Karpas-422 (cell line): ENCODE measurements around the gene USH2A. TPM values are rescaled to one million over a fixed set of nuclear protein-coding genes. Genes with fewer than 3 reads are reported as not detected.

Experiments
- DNase-seq: peaks from one replicate; pipeline ENCODE4 v3.0.0-alpha.2; 2015
- H2AFZ ChIP-seq: fragments of 200-600 bp; sonication (generic); 2 replicates; pipeline ENCODE4 v1.6.1; 2014; ENCODE audit warnings: antibody characterized with exemption, low read length, mixed read lengths
- H3K27ac ChIP-seq: fragments of 200-600 bp; sonication (generic); 2 replicates; pipeline ENCODE4 v1.5.1; 2014; ENCODE audit warnings: mild to moderate bottlenecking, low read length, moderate library complexity
- H3K27me3 ChIP-seq: fragments of 200-600 bp; sonication (generic); 2 replicates; pipeline ENCODE4 v1.6.1; 2014; ENCODE audit warnings: low read length, mixed read lengths
- H3K36me3 ChIP-seq: fragments of 200-600 bp; sonication (generic); 2 replicates; pipeline ENCODE4 v1.6.1; 2014; ENCODE audit warnings: low read length, mixed read lengths; ENCODE audit not compliant: insufficient read depth
- H3K4me1 ChIP-seq: fragments of 200-600 bp; sonication (generic); 2 replicates; pipeline ENCODE4 v1.6.1; 2014; ENCODE audit warnings: mild to moderate bottlenecking, low read length, mixed read lengths
- H3K4me2 ChIP-seq: fragments of 200-600 bp; sonication (generic); 2 replicates; pipeline ENCODE4 v1.6.1; 2014; ENCODE audit warnings: low read length, low read depth, mild to moderate bottlenecking; ENCODE audit not compliant: poor library complexity, severe bottlenecking
- H3K4me3 ChIP-seq: fragments of 200-600 bp; sonication (generic); 2 replicates; pipeline ENCODE4 v1.5.1; 2014; ENCODE audit warnings: mild to moderate bottlenecking, antibody characterized with exemption, low read length, mixed read lengths
- H3K79me2 ChIP-seq: fragments of 200-600 bp; sonication (generic); 2 replicates; pipeline ENCODE4 v1.6.1; 2014; ENCODE audit warnings: mild to moderate bottlenecking, low read length, mixed read lengths
- H3K9ac ChIP-seq: fragments of 200-600 bp; sonication (generic); 2 replicates; pipeline ENCODE4 v1.6.0; 2014; ENCODE audit warnings: low read length
- H3K9me2 ChIP-seq: fragments of 200-600 bp; sonication (generic), shearing (Covaris generic); replicated peaks from 2 replicates; pipeline ENCODE4 v1.6.0; 2014; ENCODE audit warnings: mild to moderate bottlenecking, low read length, moderate library complexity; ENCODE audit not compliant: insufficient read depth
- H3K9me3 ChIP-seq: fragments of 300-700, 200-600 bp; sonication (generic); 2 replicates; pipeline ENCODE4 v1.6.1; 2014; ENCODE audit warnings: low read length, mixed read lengths
- H4K20me1 ChIP-seq: fragments of 200-600 bp; sonication (generic); 2 replicates; pipeline ENCODE4 v1.6.1; 2014; ENCODE audit warnings: mild to moderate bottlenecking, antibody characterized with exemption, low read length, low read depth; ENCODE audit not compliant: insufficient read depth
- total RNA-seq: library from RNA; depleted of rRNA; stranded (reverse); fragments of >200 nt; shearing (Covaris generic); gene quantifications from 2 replicates; pipeline ENCODE4 v1.2.3, GENCODE V29; 2014; ENCODE audit warnings: low replicate concordance

Gene USH2A
- total RNA-seq, 1 experiment from 2014 or later: not detected

GRCh38 chr1:216430744-216431143 lies 7.5 kb upstream of the USH2A start:
- no peaks in the 10 kb centered on the region for H3K9me2 ChIP-seq
- H3K79me2 ChIP-seq: no peaks in the 10 kb centered on the region

GRCh38 chr1:216425577-216425976 lies 2.3 kb upstream of the USH2A start:
- H3K9me2 ChIP-seq: no peaks in the 10 kb centered on the region
- H4K20me1 ChIP-seq: no peaks in the 10 kb centered on the region
- H3K9ac ChIP-seq: no peak overlapping the region
- no peak for DNase-seq
- no peak overlapping the region for H3K4me2 ChIP-seq
- no peak overlapping the region for H2AFZ ChIP-seq
- H3K9me3 ChIP-seq: no peaks in the 10 kb centered on the region
- H3K36me3 ChIP-seq: no peaks in the 10 kb centered on the region
- no peaks in the 10 kb centered on the region for H3K79me2 ChIP-seq
- H3K4me3 ChIP-seq: no peak overlapping the region
- H3K27ac ChIP-seq: no peak overlapping the region
- H3K4me1 ChIP-seq: no peaks in the 10 kb centered on the region
- no peaks in the 10 kb centered on the region for H3K27me3 ChIP-seq

More at GRCh38 chr1:216430744-216431143, 7.5 kb upstream of the USH2A start:
- no peaks in the 10 kb centered on the region for H3K9me3 ChIP-seq
- H3K4me2 ChIP-seq: no peak overlapping the region
- H3K4me3 ChIP-seq: no peak overlapping the region
- H3K27me3 ChIP-seq: no peaks in the 10 kb centered on the region
- no peak overlapping the region for H2AFZ ChIP-seq
- H3K4me1 ChIP-seq: no peaks in the 10 kb centered on the region
- no peaks in the 10 kb centered on the region for H4K20me1 ChIP-seq
- H3K27ac ChIP-seq: no peak overlapping the region
- H3K36me3 ChIP-seq: no peaks in the 10 kb centered on the region
- H3K9ac ChIP-seq: no peak overlapping the region
- no peak for DNase-seq

- Histone ChIP-seq H3K4me2 (no peak overlapping the region), H2AFZ (no peak overlapping the region)
Observed at GRCh38 chr1:216420746-216421145, 2.5 kb downstream of the USH2A start.

GRCh38 chr1:216420263-216420662 lies 3.0 kb downstream of the USH2A start:
- Histone ChIP-seq H3K79me2 (no peaks in the 10 kb centered on the region), H3K36me3 (no peaks in the 10 kb centered on the region), H3K4me3 (no peak overlapping the region), H3K4me2 (no peak overlapping the region), H3K27ac (no peak overlapping the region), H3K9me2 (no peaks in the 10 kb centered on the region), H2AFZ (no peak overlapping the region), H3K27me3 (no peaks in the 10 kb centered on the region), H3K9ac (no peak overlapping the region), H4K20me1 (no peaks in the 10 kb centered on the region), H3K9me3 (no peaks in the 10 kb centered on the region), H3K4me1 (no peaks in the 10 kb centered on the region)
- DNase-seq: no peak

More at GRCh38 chr1:216420746-216421145, 2.5 kb downstream of the USH2A start:
- H3K36me3 ChIP-seq: no peaks in the 10 kb centered on the region
- no peaks in the 10 kb centered on the region for H3K9me2 ChIP-seq
- no peaks in the 10 kb centered on the region for H3K9me3 ChIP-seq
- DNase-seq: no peak
- H3K79me2 ChIP-seq: no peaks in the 10 kb centered on the region
- H4K20me1 ChIP-seq: no peaks in the 10 kb centered on the region
- no peak overlapping the region for H3K9ac ChIP-seq
- no peak overlapping the region for H3K4me3 ChIP-seq
- H3K4me1 ChIP-seq: no peaks in the 10 kb centered on the region
- H3K27me3 ChIP-seq: no peaks in the 10 kb centered on the region
- no peak overlapping the region for H3K27ac ChIP-seq

- H3K9ac ChIP-seq: no peak overlapping the region
- H4K20me1 ChIP-seq: no peaks in the 10 kb centered on the region
- H3K9me2 ChIP-seq: no peaks in the 10 kb centered on the region
- no peaks in the 10 kb centered on the region for H3K27me3 ChIP-seq
- no peaks in the 10 kb centered on the region for H3K36me3 ChIP-seq
- no peak overlapping the region for H3K4me3 ChIP-seq
- no peaks in the 10 kb centered on the region for H3K9me3 ChIP-seq
- no peak overlapping the region for H3K4me2 ChIP-seq
- H3K79me2 ChIP-seq: no peaks in the 10 kb centered on the region
- H3K27ac ChIP-seq: no peak overlapping the region
- DNase-seq: no peak
- H2AFZ ChIP-seq: no peak overlapping the region
- no peaks in the 10 kb centered on the region for H3K4me1 ChIP-seq
Observed at GRCh38 chr1:216416488-216416887, 6.8 kb downstream of the USH2A start.

GRCh38 chr1:216410026-216410425 lies 13.2 kb downstream of the USH2A start:
- no peak for DNase-seq

GRCh38 chr1:216390956-216391355 lies 32.3 kb downstream of the USH2A start:
- Histone ChIP-seq H3K9me2 (no peaks in the 10 kb centered on the region), H3K9me3 (no peaks in the 10 kb centered on the region), H3K4me3 (no peak overlapping the region), H4K20me1 (no peaks in the 10 kb centered on the region), H3K27me3 (no peaks in the 10 kb centered on the region), H3K36me3 (no peaks in the 10 kb centered on the region), H3K9ac (no peak overlapping the region), H3K79me2 (no peaks in the 10 kb centered on the region), H3K4me2 (no peak overlapping the region), H3K27ac (no peak overlapping the region), H3K4me1 (no peaks in the 10 kb centered on the region), H2AFZ (no peak overlapping the region)
- no peak for DNase-seq

More at GRCh38 chr1:216410026-216410425, 13.2 kb downstream of the USH2A start:
- H3K9me2 ChIP-seq: no peaks in the 10 kb centered on the region
- no peak overlapping the region for H3K4me3 ChIP-seq
- no peak overlapping the region for H3K4me2 ChIP-seq
- no peaks in the 10 kb centered on the region for H3K9me3 ChIP-seq
- no peaks in the 10 kb centered on the region for H3K27me3 ChIP-seq
- no peaks in the 10 kb centered on the region for H3K4me1 ChIP-seq
- no peaks in the 10 kb centered on the region for H3K79me2 ChIP-seq
- H4K20me1 ChIP-seq: no peaks in the 10 kb centered on the region
- H2AFZ ChIP-seq: no peak overlapping the region
- no peak overlapping the region for H3K27ac ChIP-seq
- no peaks in the 10 kb centered on the region for H3K36me3 ChIP-seq
- H3K9ac ChIP-seq: no peak overlapping the region

GRCh38 chr1:216389774-216390173 lies 33.5 kb downstream of the USH2A start:
- Histone ChIP-seq H3K4me3 (no peak overlapping the region), H3K9ac (no peak overlapping the region), H3K79me2 (no peaks in the 10 kb centered on the region), H3K9me2 (no peaks in the 10 kb centered on the region), H3K9me3 (no peaks in the 10 kb centered on the region), H3K4me1 (no peaks in the 10 kb centered on the region), H3K36me3 (no peaks in the 10 kb centered on the region), H4K20me1 (no peaks in the 10 kb centered on the region), H3K27ac (no peak overlapping the region), H3K4me2 (no peak overlapping the region), H3K27me3 (no peaks in the 10 kb centered on the region), H2AFZ (no peak overlapping the region)
- DNase-seq: no peak

GRCh38 chr1:216388558-216388957 lies 34.7 kb downstream of the USH2A start:
- no peak overlapping the region for H2AFZ ChIP-seq
- H3K9ac ChIP-seq: no peak overlapping the region
- no peak overlapping the region for H3K4me2 ChIP-seq
- no peaks in the 10 kb centered on the region for H3K36me3 ChIP-seq
- no peaks in the 10 kb centered on the region for H4K20me1 ChIP-seq
- H3K4me3 ChIP-seq: no peak overlapping the region
- no peak for DNase-seq
- H3K4me1 ChIP-seq: no peaks in the 10 kb centered on the region
- H3K9me3 ChIP-seq: no peaks in the 10 kb centered on the region
- no peaks in the 10 kb centered on the region for H3K27me3 ChIP-seq
- H3K27ac ChIP-seq: no peak overlapping the region
- no peaks in the 10 kb centered on the region for H3K79me2 ChIP-seq
- no peaks in the 10 kb centered on the region for H3K9me2 ChIP-seq
